ENCODE data around the gene RFNG. TPM values are rescaled to one million over a fixed set of nuclear protein-coding genes. Genes with fewer than 3 reads are reported as not detected.

RFNG gene
- total and polyA plus RNA-seq, 2 of the 13 experiments (the other 11 are each of a cell fraction or from before 2014, with no cell fraction given): 61.4 to 64.0 TPM

- no peak; the same call in 1 of the 2 replicates for TF ChIP-seq ZBTB38 (CRISPR knock-in tag; IDR thresholded peaks at IDR 0.05)
- no peak for TF ChIP-seq CSRNP1 (CRISPR knock-in tag; IDR thresholded peaks at IDR 0.05)
- TF ChIP-seq, protein P1, sequence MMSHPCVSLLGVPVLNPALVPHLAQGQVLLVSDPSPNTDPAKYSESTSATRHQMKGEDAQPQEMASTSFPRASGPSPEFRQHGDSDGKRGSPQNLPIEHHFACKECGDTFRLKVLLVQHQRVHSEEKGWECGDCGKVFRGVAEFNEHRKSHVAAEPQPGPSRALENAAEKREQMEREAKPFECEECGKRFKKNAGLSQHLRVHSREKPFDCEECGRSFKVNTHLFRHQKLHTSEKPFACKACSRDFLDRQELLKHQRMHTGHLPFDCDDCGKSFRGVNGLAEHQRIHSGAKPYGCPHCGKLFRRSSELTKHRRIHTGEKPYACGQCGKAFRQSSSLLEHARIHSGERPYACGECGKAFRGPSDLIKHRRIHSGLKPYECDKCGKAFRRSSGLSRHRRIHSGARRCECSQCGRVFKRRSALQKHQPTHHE (CRISPR knock-in tag; IDR thresholded peaks at IDR 0.05; ENCODE audit: borderline replicate concordance): no peak
- TF ChIP-seq FOXO4 (CRISPR knock-in tag; conservative IDR thresholded peaks at IDR 0.05): 0 out of 2 replicates have a peak, but pooled peaks have one; percentile 73
- TF ChIP-seq ZSCAN31 (CRISPR knock-in tag; IDR thresholded peaks at IDR 0.05; ENCODE audit: low read depth): no peak
- no peak for TF ChIP-seq ZNF790 (CRISPR knock-in tag; IDR thresholded peaks at IDR 0.05; ENCODE audit: borderline replicate concordance)
- no peak for TF ChIP-seq ZMYM4 (CRISPR knock-in tag; IDR thresholded peaks at IDR 0.05)
- TF ChIP-seq SMAD3 (CRISPR knock-in tag; IDR thresholded peaks at IDR 0.05): no peak
- TF ChIP-seq ZNF451 (CRISPR knock-in tag; IDR thresholded peaks at IDR 0.05): peak; percentile 25; the same call in 1 of the 2 replicates
- TF ChIP-seq, protein P2, sequence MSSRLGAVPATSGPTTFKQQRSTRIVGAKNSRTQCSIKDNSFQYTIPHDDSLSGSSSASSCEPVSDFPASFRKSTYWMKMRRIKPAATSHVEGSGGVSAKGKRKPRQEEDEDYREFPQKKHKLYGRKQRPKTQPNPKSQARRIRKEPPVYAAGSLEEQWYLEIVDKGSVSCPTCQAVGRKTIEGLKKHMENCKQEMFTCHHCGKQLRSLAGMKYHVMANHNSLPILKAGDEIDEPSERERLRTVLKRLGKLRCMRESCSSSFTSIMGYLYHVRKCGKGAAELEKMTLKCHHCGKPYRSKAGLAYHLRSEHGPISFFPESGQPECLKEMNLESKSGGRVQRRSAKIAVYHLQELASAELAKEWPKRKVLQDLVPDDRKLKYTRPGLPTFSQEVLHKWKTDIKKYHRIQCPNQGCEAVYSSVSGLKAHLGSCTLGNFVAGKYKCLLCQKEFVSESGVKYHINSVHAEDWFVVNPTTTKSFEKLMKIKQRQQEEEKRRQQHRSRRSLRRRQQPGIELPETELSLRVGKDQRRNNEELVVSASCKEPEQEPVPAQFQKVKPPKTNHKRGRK (CRISPR knock-in tag; IDR thresholded peaks at IDR 0.05): no peak
- TF ChIP-seq SNAI1 (CRISPR knock-in tag; IDR thresholded peaks at IDR 0.05; ENCODE audit: borderline replicate concordance): no peak
- no peak for TF ChIP-seq NR2F1 (CRISPR knock-in tag; IDR thresholded peaks at IDR 0.05)
- TF ChIP-seq ZNF570 (CRISPR knock-in tag; IDR thresholded peaks at IDR 0.05; ENCODE audit: borderline replicate concordance): no peak
- no peak for TF ChIP-seq DNMT1 (CRISPR knock-in tag; IDR thresholded peaks at IDR 0.05)
- 0 out of 2 replicates have a peak, but pooled peaks have one; percentile 43 for TF ChIP-seq SATB2 (CRISPR knock-in tag; IDR thresholded peaks at IDR 0.05)
- no peak for TF ChIP-seq ZNF460 (CRISPR knock-in tag; IDR thresholded peaks at IDR 0.05; ENCODE audit: borderline replicate concordance)
- TF ChIP-seq RBFOX2 (IDR thresholded peaks at IDR 0.05; ENCODE audit: low read depth, low read length): peak; percentile 75
- TF ChIP-seq NFYB (CRISPR knock-in tag; IDR thresholded peaks at IDR 0.05): no peak
- TF ChIP-seq ZNF768 (CRISPR knock-in tag; IDR thresholded peaks at IDR 0.05): peak; percentile 22; the same call in 1 of the 2 replicates
- TF ChIP-seq, protein P3, sequence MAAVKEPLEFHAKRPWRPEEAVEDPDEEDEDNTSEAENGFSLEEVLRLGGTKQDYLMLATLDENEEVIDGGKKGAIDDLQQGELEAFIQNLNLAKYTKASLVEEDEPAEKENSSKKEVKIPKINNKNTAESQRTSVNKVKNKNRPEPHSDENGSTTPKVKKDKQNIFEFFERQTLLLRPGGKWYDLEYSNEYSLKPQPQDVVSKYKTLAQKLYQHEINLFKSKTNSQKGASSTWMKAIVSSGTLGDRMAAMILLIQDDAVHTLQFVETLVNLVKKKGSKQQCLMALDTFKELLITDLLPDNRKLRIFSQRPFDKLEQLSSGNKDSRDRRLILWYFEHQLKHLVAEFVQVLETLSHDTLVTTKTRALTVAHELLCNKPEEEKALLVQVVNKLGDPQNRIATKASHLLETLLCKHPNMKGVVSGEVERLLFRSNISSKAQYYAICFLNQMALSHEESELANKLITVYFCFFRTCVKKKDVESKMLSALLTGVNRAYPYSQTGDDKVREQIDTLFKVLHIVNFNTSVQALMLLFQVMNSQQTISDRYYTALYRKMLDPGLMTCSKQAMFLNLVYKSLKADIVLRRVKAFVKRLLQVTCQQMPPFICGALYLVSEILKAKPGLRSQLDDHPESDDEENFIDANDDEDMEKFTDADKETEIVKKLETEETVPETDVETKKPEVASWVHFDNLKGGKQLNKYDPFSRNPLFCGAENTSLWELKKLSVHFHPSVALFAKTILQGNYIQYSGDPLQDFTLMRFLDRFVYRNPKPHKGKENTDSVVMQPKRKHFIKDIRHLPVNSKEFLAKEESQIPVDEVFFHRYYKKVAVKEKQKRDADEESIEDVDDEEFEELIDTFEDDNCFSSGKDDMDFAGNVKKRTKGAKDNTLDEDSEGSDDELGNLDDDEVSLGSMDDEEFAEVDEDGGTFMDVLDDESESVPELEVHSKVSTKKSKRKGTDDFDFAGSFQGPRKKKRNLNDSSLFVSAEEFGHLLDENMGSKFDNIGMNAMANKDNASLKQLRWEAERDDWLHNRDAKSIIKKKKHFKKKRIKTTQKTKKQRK (IDR thresholded peaks at IDR 0.05; ENCODE audit: low read length): no peak
Measured at GRCh38 chr17:82015311-82015971, 36.2 kb downstream of the RFNG start (continued).
